WTC11 (cell line): Measurements from ENCODE around the gene RNF149. TPM values are rescaled to one million over a fixed set of nuclear protein-coding genes. Genes with fewer than 3 reads are reported as not detected.
"Not testable (repeated sequence)": the region's sequence is repeated elsewhere in the genome, so short reads cannot be mapped to it uniquely, and the experiment has no call there.

Experiments
- ATAC-seq: fragments of 200-7000 bp; cut with Tn5 transposase; 2 replicates; pipeline ENCODE4 v1.10.0; 2021; ENCODE audit warnings: mild to moderate bottlenecking, moderate library complexity
- CTCF ChIA-PET: fragments of 300-600 bp; sonication (Branson Sonifier 250); formaldehyde crosslinking; loops from one replicate; lab custom pipeline; 2021; ENCODE audit warnings: antibody characterized with exemption; lab: Charles Lee
- POLR2A ChIA-PET: fragments of 350-600 bp; sonication (Branson Sonifier 250); formaldehyde crosslinking; loops from one replicate; lab custom pipeline; 2021; ENCODE audit warnings: antibody characterized with exemption; lab: Charles Lee
- DNase-seq: peaks from one replicate; pipeline ENCODE4 v3.0.0; 2021; ENCODE audit warnings: low spot score
- H3K27ac Mint-ChIP-seq: 2 replicates; pipeline ENCODE4 v1.8.0; 2021; ENCODE audit warnings: mixed read lengths
- H3K27me3 Mint-ChIP-seq: 2 replicates; pipeline ENCODE4 v1.8.0; 2021; ENCODE audit warnings: low read depth, mild to moderate bottlenecking, moderate library complexity, mixed read lengths
- H3K36me3 Mint-ChIP-seq: 2 replicates; pipeline ENCODE4 v1.8.0; 2021; ENCODE audit warnings: mixed read lengths
- H3K4me1 Mint-ChIP-seq: 2 replicates; pipeline ENCODE4 v1.8.0; 2022; ENCODE audit warnings: mixed read lengths
- H3K4me3 Mint-ChIP-seq: 2 replicates; pipeline ENCODE4 v1.8.0; 2021; ENCODE audit warnings: mild to moderate bottlenecking, moderate library complexity, mixed read lengths
- H3K9me3 Mint-ChIP-seq: 2 replicates; pipeline ENCODE4 v1.8.0; 2021; ENCODE audit warnings: mixed read lengths
- ATF1 ChIP-seq: sonication (generic); formaldehyde crosslinking; IDR thresholded peaks from 2 replicates; pipeline ENCODE4 v1.8.1; 2023; ENCODE audit warnings: mild to moderate bottlenecking, moderate library complexity, missing genetic modification reagents
- ATF2 ChIP-seq: sonication (generic); formaldehyde crosslinking; IDR thresholded peaks from 2 replicates; pipeline ENCODE4 v1.8.1; 2022; ENCODE audit warnings: low read depth, missing genetic modification reagents, borderline replicate concordance
- ERG ChIP-seq: fragments of 250-450 bp; sonication (Bioruptor Pico); IDR thresholded peaks from 2 replicates; pipeline ENCODE4 v1.8.0; 2021; ENCODE audit warnings: mild to moderate bottlenecking
- FOXP1 ChIP-seq: sonication (generic); formaldehyde crosslinking; IDR thresholded peaks from 2 replicates; pipeline ENCODE4 v1.8.0; 2022; ENCODE audit warnings: missing genetic modification reagents, mild to moderate bottlenecking, moderate library complexity, borderline replicate concordance
- FOXP4 ChIP-seq: sonication (generic); formaldehyde crosslinking; IDR thresholded peaks from 2 replicates; pipeline ENCODE4 v1.8.0; 2022; ENCODE audit warnings: mild to moderate bottlenecking, missing genetic modification reagents
- GABPB1 ChIP-seq: sonication (generic); formaldehyde crosslinking; IDR thresholded peaks from 2 replicates; pipeline ENCODE4 v1.8.1; 2023; ENCODE audit warnings: mild to moderate bottlenecking, missing genetic modification reagents
- IRF1 ChIP-seq: sonication (generic); formaldehyde crosslinking; IDR thresholded peaks from 2 replicates; pipeline ENCODE4 v1.8.0; 2023; ENCODE audit warnings: missing genetic modification reagents
- MXD4 ChIP-seq: fragments of 250-450 bp; sonication (Bioruptor Pico); IDR thresholded peaks from 2 replicates; pipeline ENCODE4 v1.8.0; 2021; ENCODE audit warnings: mild to moderate bottlenecking, moderate library complexity, borderline replicate concordance
- MYBL2 ChIP-seq: sonication (generic); formaldehyde crosslinking; IDR thresholded peaks from 2 replicates; pipeline ENCODE4 v1.8.1; 2023; ENCODE audit warnings: mild to moderate bottlenecking, moderate library complexity, missing genetic modification reagents
- NR2C2 ChIP-seq: sonication (generic); formaldehyde crosslinking; IDR thresholded peaks from 2 replicates; pipeline ENCODE4 v1.8.0; 2022; ENCODE audit warnings: mild to moderate bottlenecking, missing genetic modification reagents
- NR3C1 ChIP-seq: sonication (generic); formaldehyde crosslinking; conservative IDR thresholded peaks from 2 replicates; pipeline ENCODE4 v1.8.1; 2023; ENCODE audit warnings: low read depth, mild to moderate bottlenecking, missing genetic modification reagents
- RORB ChIP-seq: fragments of 250-450 bp; sonication (Bioruptor Pico); IDR thresholded peaks from 2 replicates; pipeline ENCODE4 v1.9.0; 2021; ENCODE audit warnings: mild to moderate bottlenecking
- SOX15 ChIP-seq: fragments of 250-450 bp; sonication (Bioruptor Pico); IDR thresholded peaks from 2 replicates; pipeline ENCODE4 v1.9.0; 2021; ENCODE audit warnings: mild to moderate bottlenecking
- ZNF317 ChIP-seq: sonication (generic); formaldehyde crosslinking; IDR thresholded peaks from 2 replicates; pipeline ENCODE4 v1.8.1; 2023; ENCODE audit warnings: low read depth, mild to moderate bottlenecking, moderate library complexity, missing genetic modification reagents, borderline replicate concordance
- ZNF416 ChIP-seq: fragments of 250-450 bp; sonication (Bioruptor Pico); IDR thresholded peaks from 2 replicates; pipeline ENCODE4 v1.9.0; 2021; ENCODE audit warnings: mild to moderate bottlenecking, inconsistent platforms
- total RNA-seq: library from RNA; stranded (reverse); gene quantifications from 3 replicates; pipeline ENCODE4 v1.2.3, GENCODE V29; 2021
- TF ChIP-seq, protein P1 (sequence below): sonication (generic); formaldehyde crosslinking; conservative IDR thresholded peaks from 2 replicates; pipeline ENCODE4 v1.8.1; 2023; ENCODE audit warnings: mild to moderate bottlenecking, low read depth, missing genetic modification reagents, moderate library complexity

RNF149 gene
- total RNA-seq, 1 experiment from 2014 or later = 25.6 TPM

GRCh38 chr2:101327863-101328394 lies 19.4 kb upstream of the RNF149 start:
- H3K9me3 Mint-ChIP-seq = no peaks in the 10 kb centered on the region
- CTCF ChIA-PET = interaction anchor here (3.3 kb wide), 1 partner anchor 14 kb away, joined by 27 read pairs; no protein-coding TSS in a partner anchor
- H3K36me3 Mint-ChIP-seq = no peaks in the 10 kb centered on the region; the same call in 1 of the 2 replicates
- H3K27ac Mint-ChIP-seq = no peak overlapping the region
- POLR2A ChIA-PET = no interaction called here
- DNase-seq = no peak
- TF ChIP-seq NR3C1 (CRISPR knock-in tag) (no peak), RORB (CRISPR knock-in tag) (no peak), SOX15 (CRISPR knock-in tag) (no peak), MYBL2 (no peak), MXD4 (no peak), FOXP1 (no peak), ZNF416 (no peak), ATF2 (CRISPR knock-in tag) (no peak), NR2C2 (CRISPR knock-in tag) (no peak), FOXP4 (CRISPR knock-in tag) (no peak), ATF1 (CRISPR knock-in tag) (no peak), ERG (CRISPR knock-in tag) (no peak)
- TF ChIP-seq, all 79 proteins: peak for 0
- Mint-ChIP-seq H3K4me1 (peaks cover 3% of the 10 kb centered on the region), H3K27me3 (no peaks in the 10 kb centered on the region), H3K4me3 (no peak overlapping the region)
- peak; percentile 19; the same call in 1 of the 2 replicates for ATAC-seq

DNA sequence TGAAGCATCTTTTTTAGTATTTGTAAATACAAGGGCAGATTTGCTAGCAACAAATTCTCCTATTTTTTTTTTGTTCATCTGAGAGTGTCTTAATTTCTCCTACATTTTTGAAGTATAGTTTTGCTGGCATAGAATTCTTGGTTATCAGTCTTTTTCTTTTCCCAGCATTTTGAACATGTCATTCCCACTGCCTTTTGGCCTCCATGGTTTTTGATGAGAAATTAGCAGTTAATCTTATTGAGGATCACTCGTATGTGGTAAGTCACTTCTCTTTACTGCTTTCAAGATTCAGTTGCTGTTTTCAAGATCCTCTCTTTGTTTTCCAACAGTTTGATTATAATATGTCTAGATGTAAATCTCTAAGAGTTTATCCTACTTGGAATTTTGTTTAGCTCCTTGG lies 16.9 kb upstream of the RNF149 start:
- no peak for ATAC-seq
- H3K4me3 Mint-ChIP-seq = no peak overlapping the region
- CTCF ChIA-PET = no interaction called here
- no peak overlapping the region for H3K27ac Mint-ChIP-seq
- no peaks in the 10 kb centered on the region; the same call in 1 of the 2 replicates for H3K4me1 Mint-ChIP-seq
- H3K9me3 Mint-ChIP-seq = peaks cover 5% of the 10 kb centered on the region; the same call in 1 of the 2 replicates
- H3K27me3 Mint-ChIP-seq = no peaks in the 10 kb centered on the region
- DNase-seq = no peak
- POLR2A ChIA-PET = no interaction called here
- peak; percentile 97 for TF ChIP-seq ZNF317
- no peak for TF ChIP-seq IRF1
- no peaks in the 10 kb centered on the region; the same call in 1 of the 2 replicates for H3K36me3 Mint-ChIP-seq

- Mint-ChIP-seq H3K9me3 (peaks cover 11% of the 10 kb centered on the region), H3K27me3 (peaks cover 19% of the 10 kb centered on the region)
- DNase-seq, POLR2A ChIA-PET, H3K36me3 Mint-ChIP-seq, ATAC-seq, H3K27ac Mint-ChIP-seq, H3K4me1 Mint-ChIP-seq, H3K4me3 Mint-ChIP-seq, CTCF ChIA-PET: not testable (repeated sequence)
Observed at GRCh38 chr2:101316568-101316967, 8.1 kb upstream of the RNF149 start.

DNA sequence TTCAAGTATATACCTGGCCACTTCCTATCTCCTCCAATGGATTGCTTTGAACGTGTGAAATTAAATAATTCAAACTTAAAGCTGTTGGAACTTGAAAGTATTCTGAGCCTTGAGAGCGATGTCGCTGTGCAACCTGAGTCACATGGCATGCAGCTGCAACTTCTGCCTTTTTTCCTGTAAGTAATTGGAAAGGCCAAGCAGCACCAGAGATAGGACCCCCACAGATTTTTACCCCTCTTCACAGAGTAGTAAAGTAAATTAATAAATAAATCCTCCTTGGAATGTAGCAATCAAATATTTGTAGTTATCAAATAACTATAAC lies 3.2 kb upstream of the RNF149 start:
- no peak overlapping the region for H3K4me3 Mint-ChIP-seq
- TF ChIP-seq GABPB1 (CRISPR knock-in tag) (no peak), MYBL2 (no peak)
- TF ChIP-seq, protein P1, sequence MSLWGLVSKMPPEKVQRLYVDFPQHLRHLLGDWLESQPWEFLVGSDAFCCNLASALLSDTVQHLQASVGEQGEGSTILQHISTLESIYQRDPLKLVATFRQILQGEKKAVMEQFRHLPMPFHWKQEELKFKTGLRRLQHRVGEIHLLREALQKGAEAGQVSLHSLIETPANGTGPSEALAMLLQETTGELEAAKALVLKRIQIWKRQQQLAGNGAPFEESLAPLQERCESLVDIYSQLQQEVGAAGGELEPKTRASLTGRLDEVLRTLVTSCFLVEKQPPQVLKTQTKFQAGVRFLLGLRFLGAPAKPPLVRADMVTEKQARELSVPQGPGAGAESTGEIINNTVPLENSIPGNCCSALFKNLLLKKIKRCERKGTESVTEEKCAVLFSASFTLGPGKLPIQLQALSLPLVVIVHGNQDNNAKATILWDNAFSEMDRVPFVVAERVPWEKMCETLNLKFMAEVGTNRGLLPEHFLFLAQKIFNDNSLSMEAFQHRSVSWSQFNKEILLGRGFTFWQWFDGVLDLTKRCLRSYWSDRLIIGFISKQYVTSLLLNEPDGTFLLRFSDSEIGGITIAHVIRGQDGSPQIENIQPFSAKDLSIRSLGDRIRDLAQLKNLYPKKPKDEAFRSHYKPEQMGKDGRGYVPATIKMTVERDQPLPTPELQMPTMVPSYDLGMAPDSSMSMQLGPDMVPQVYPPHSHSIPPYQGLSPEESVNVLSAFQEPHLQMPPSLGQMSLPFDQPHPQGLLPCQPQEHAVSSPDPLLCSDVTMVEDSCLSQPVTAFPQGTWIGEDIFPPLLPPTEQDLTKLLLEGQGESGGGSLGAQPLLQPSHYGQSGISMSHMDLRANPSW (CRISPR knock-in tag) = no peak
- ChIA-PET CTCF (no interaction called here), POLR2A (no interaction called here)
- H3K36me3 Mint-ChIP-seq = peaks cover 3% of the 10 kb centered on the region
- H3K27me3 Mint-ChIP-seq = peaks cover 14% of the 10 kb centered on the region
- H3K27ac Mint-ChIP-seq = no peak overlapping the region
- DNase-seq (no peak), ATAC-seq (no peak)
- peaks cover 25% of the 10 kb centered on the region for H3K4me1 Mint-ChIP-seq
- peaks cover 3% of the 10 kb centered on the region; the same call in 1 of the 2 replicates for H3K9me3 Mint-ChIP-seq
